Fibroblast of skin of right quadriceps (primary cell): Measurements from ENCODE around the gene CDH7.
A peak's percentile ranks its signal among the peaks of the same experiment; 100 is the strongest.

Experiments used
- DNase-seq: peaks from one replicate; pipeline ENCODE4 v3.0.0-alpha.2; 2013

CDH7 gene

GRCh38 chr18:65750389-65751154, at the start of gene CDH7:
CDH7 (plus strand) TSS chr18:65751012; CDS start chr18:65762843, 11,831 bp downstream.
- DNase-seq = peak; percentile 24

- no peak for DNase-seq
Measured at GRCh38 chr18:65704046-65704445, 46.8 kb upstream of the CDH7 start.

GRCh38 chr18:65706646-65707045, 44.2 kb upstream of the CDH7 start:
- no peak for DNase-seq

- DNase-seq = no peak
Measured at GRCh38 chr18:65711493-65711892, 39.3 kb upstream of the CDH7 start.

- peak; percentile 18 for DNase-seq
Measured at GRCh38 chr18:65721619-65722018, 29.2 kb upstream of the CDH7 start.

GRCh38 chr18:65725251-65726050, 25.4 kb upstream of the CDH7 start:
- DNase-seq = no peak

- DNase-seq = no peak
Measured at GRCh38 chr18:65735155-65735554, 15.7 kb upstream of the CDH7 start.

- no peak for DNase-seq
Measured at GRCh38 chr18:65737471-65737955, 13.3 kb upstream of the CDH7 start.

- no peak for DNase-seq
Measured at GRCh38 chr18:65746936-65747335, 3.9 kb upstream of the CDH7 start.

GRCh38 chr18:65748321-65748720, 2.5 kb upstream of the CDH7 start:
- no peak for DNase-seq

GRCh38 chr18:65749841-65750240, 971 bp upstream of the CDH7 start:
- DNase-seq = no peak

- peak; percentile 11 for DNase-seq
Measured at GRCh38 chr18:65751155-65752085, 608 bp downstream of the CDH7 start.

GRCh38 chr18:65752625-65753325, 2.0 kb downstream of the CDH7 start:
- no peak for DNase-seq

- DNase-seq = peak; percentile 31
Measured at GRCh38 chr18:65753520-65753919, 2.7 kb downstream of the CDH7 start.

GRCh38 chr18:65754121-65754520, 3.3 kb downstream of the CDH7 start:
- peak; percentile 78 for DNase-seq

- no peak for DNase-seq
Measured at GRCh38 chr18:65755616-65756015, 4.8 kb downstream of the CDH7 start.

GRCh38 chr18:65760457-65760856, 9.6 kb downstream of the CDH7 start:
- no peak for DNase-seq

GRCh38 chr18:65761636-65762295, 11.0 kb downstream of the CDH7 start:
- DNase-seq = no peak

- no peak for DNase-seq
Measured at GRCh38 chr18:65762556-65762955, 11.7 kb downstream of the CDH7 start.

GRCh38 chr18:65767406-65767805, 16.6 kb downstream of the CDH7 start:
- DNase-seq = no peak

GRCh38 chr18:65768120-65768778, 17.4 kb downstream of the CDH7 start:
- peak; percentile 0 for DNase-seq
